ENCODE data around the gene MANEA. TPM values are rescaled to one million over a fixed set of nuclear protein-coding genes. Genes with fewer than 3 reads are reported as not detected.
"Not testable (repeated sequence)": the region's sequence is repeated elsewhere in the genome, so short reads cannot be mapped to it uniquely, and the experiment has no call there.

Gene MANEA
- polyA plus RNA-seq, 1 donor: 18.0 TPM

- 100% methylated on average over 1 of the region's 1 CpG for WGBS (ENCODE audit: insufficient coverage, low lambda C conversion rate)
- no peaks in the 10 kb centered on the region for H3K4me1 ChIP-seq (ENCODE audit: control insufficient read depth, insufficient read depth, low read length)
- no peak for DNase-seq
- no peaks in the 10 kb centered on the region for H3K36me3 ChIP-seq (ENCODE audit: control insufficient read depth, insufficient read depth, low read length)
- H3K4me3 ChIP-seq (ENCODE audit: low read length): no peak overlapping the region
- H3K9me3 ChIP-seq (ENCODE audit: control insufficient read depth, low read depth, low read length): no peaks in the 10 kb centered on the region
- H3K27me3 ChIP-seq (ENCODE audit: control insufficient read depth, insufficient read depth, low read length): no peaks in the 10 kb centered on the region
- H3K27ac ChIP-seq (ENCODE audit: low read length): no peak overlapping the region
Measured at GRCh38 chr6:95547043-95547442, 30.3 kb upstream of the MANEA start.

DNA sequence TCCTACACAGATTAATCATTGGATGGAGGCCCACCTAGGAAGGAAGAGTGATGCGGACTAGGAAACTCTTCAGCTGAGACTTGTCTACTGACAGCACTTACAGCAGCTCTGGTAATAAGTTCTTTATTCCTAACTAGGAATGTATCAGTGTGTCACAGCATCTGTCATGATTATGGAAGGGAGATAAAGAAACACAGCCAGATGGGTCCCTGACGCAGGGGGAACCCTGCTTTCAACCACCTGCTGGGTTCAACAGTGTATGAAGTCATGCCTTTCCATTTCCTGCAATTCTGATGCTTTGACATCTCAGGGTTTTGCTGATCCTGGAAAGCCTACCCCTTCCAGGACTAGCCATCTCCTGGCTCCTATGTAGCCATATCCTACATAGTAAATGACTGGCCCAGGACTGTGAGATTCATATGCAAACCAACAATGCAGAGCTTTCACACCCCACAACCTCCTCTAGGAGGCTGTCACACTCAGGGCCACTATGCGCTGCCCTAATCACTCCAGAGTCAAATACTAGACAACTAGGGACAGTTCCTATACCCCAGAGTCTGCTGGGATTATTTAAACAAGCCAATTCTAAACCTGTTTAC is 29.0 kb upstream of the MANEA start:
- Histone ChIP-seq H3K36me3 (ENCODE audit: control insufficient read depth, insufficient read depth, low read length) (no peaks in the 10 kb centered on the region), H3K9me3 (ENCODE audit: control insufficient read depth, low read depth, low read length) (no peaks in the 10 kb centered on the region), H3K27me3 (ENCODE audit: control insufficient read depth, insufficient read depth, low read length) (no peaks in the 10 kb centered on the region), H3K4me3 (ENCODE audit: low read length) (no peak overlapping the region), H3K4me1 (ENCODE audit: control insufficient read depth, insufficient read depth, low read length) (no peaks in the 10 kb centered on the region), H3K27ac (ENCODE audit: low read length) (no peak overlapping the region)
- WGBS (ENCODE audit: insufficient coverage, low lambda C conversion rate): no CpG with 5 or more reads among the region's 3 CpGs
- no peak for DNase-seq

DNA sequence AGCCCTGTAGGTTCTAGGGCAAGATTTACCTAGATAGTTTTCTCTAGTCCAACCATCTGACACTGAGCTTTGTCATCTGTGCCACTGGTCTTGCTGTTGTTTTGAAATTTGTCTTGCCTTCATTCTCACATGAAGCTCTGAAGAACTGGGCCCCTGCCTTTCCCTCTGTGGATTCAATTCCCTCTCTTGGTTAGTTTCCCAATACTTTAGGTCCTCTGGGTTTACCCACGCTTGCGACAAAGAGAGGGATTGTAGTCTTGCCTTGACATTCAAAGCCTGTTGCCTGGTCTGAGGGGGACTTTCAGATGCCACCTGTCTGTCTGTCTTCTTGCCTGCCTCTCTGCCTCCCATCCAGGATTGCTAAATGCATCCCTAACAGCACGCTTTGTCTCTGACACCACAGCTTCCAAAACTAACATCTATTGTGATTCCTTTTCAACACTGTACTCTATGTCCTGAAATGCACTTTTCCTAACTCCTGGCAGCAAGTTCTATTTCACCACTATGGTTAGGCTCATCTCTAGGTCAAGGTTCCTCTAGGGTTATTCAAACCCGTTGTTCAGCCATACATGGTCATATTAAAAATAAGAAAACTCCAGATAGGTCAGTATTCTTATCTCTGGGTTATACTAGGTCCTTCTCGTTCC is 25.5 kb upstream of the MANEA start:
- Histone ChIP-seq H3K4me1 (ENCODE audit: control insufficient read depth, insufficient read depth, low read length) (no peaks in the 10 kb centered on the region), H3K4me3 (ENCODE audit: low read length) (no peak overlapping the region), H3K36me3 (ENCODE audit: control insufficient read depth, insufficient read depth, low read length) (no peaks in the 10 kb centered on the region), H3K27me3 (ENCODE audit: control insufficient read depth, insufficient read depth, low read length) (no peaks in the 10 kb centered on the region), H3K9me3 (ENCODE audit: control insufficient read depth, low read depth, low read length) (no peaks in the 10 kb centered on the region), H3K27ac (ENCODE audit: low read length) (no peak overlapping the region)
- no CpG with 5 or more reads among the region's 5 CpGs for WGBS (ENCODE audit: insufficient coverage, low lambda C conversion rate)
- DNase-seq: no peak

DNA sequence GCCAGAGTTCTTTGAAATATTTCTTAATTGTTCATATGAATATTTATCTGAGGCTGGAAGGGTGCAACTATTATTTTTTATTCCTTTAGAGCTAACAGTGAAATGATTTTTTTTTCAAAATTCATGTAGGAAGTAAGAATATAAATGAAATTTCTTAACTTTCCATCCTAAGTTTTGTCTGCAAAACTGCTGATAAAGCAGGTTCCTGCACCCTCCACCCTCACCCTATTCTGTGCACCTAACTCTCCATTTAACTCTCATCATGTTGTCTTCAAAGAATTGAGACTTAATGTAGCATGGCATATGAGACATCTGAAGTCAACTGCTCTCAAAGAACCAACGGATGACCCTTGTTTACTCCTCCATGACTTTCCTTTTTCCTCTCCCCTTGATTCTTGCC is 23.5 kb upstream of the MANEA start:
- Histone ChIP-seq H3K4me1 (ENCODE audit: control insufficient read depth, insufficient read depth, low read length) (no peaks in the 10 kb centered on the region), H3K9me3 (ENCODE audit: control insufficient read depth, low read depth, low read length) (no peaks in the 10 kb centered on the region), H3K36me3 (ENCODE audit: control insufficient read depth, insufficient read depth, low read length) (no peaks in the 10 kb centered on the region), H3K27ac (ENCODE audit: low read length) (no peak overlapping the region), H3K27me3 (ENCODE audit: control insufficient read depth, insufficient read depth, low read length) (no peaks in the 10 kb centered on the region), H3K4me3 (ENCODE audit: low read length) (no peak overlapping the region)
- DNase-seq: no peak
- 100% methylated on average over 1 of the region's 1 CpG for WGBS (ENCODE audit: insufficient coverage, low lambda C conversion rate)

DNA sequence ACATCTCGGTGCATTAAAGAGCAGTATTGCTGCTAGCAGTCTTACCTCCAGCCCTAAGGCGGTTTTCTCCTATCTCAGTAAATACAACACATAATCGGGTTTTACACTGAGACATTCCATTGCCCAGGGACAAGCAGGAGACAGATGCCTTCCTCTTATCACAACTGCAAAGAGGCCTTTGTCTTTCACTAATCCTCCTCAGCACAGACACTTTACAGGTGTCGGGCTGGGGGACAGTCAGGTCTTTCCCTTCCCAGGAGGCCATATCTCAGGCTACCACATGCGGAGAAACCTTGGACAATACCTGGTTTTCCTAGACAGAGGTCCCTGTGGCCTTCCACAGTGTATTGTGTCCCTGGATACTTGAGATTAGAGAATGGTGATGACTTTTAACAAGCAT is 16.4 kb upstream of the MANEA start:
- not testable (repeated sequence) for H3K27ac ChIP-seq (ENCODE audit: low read length); H3K4me3 ChIP-seq (ENCODE audit: low read length); H3K36me3 ChIP-seq (ENCODE audit: control insufficient read depth, insufficient read depth, low read length); H3K27me3 ChIP-seq (ENCODE audit: control insufficient read depth, insufficient read depth, low read length); H3K9me3 ChIP-seq (ENCODE audit: control insufficient read depth, low read depth, low read length); H3K4me1 ChIP-seq (ENCODE audit: control insufficient read depth, insufficient read depth, low read length); DNase-seq
- no CpG with 5 or more reads among the region's 5 CpGs for WGBS (ENCODE audit: insufficient coverage, low lambda C conversion rate)

DNA sequence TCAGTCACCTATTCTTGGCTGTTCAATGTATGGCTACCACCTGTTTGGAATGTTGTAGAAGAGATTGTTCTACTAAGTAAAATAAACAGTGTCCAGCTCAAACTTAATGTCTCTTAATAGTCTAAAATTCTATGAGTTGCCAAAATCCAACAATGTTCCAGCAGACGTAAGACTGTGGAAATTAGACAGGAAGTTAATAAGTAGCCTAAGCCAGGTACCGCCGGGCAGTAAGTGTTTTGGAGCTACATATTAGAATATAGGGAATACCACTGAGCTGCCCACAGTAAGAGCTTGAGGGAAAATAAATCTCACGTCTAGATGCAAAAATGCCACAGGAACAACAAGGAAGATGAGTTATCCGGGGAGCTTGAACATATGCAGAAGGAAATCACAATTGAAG is 7.8 kb upstream of the MANEA start:
- Histone ChIP-seq H3K27me3 (ENCODE audit: control insufficient read depth, insufficient read depth, low read length) (no peaks in the 10 kb centered on the region), H3K4me1 (ENCODE audit: control insufficient read depth, insufficient read depth, low read length) (no peaks in the 10 kb centered on the region), H3K9me3 (ENCODE audit: control insufficient read depth, low read depth, low read length) (no peaks in the 10 kb centered on the region), H3K4me3 (ENCODE audit: low read length) (no peak overlapping the region), H3K36me3 (ENCODE audit: control insufficient read depth, insufficient read depth, low read length) (no peaks in the 10 kb centered on the region), H3K27ac (ENCODE audit: low read length) (no peak overlapping the region)
- 98% methylated on average over 5 of the region's 5 CpGs for WGBS (ENCODE audit: insufficient coverage, low lambda C conversion rate)
- no peak for DNase-seq

DNA sequence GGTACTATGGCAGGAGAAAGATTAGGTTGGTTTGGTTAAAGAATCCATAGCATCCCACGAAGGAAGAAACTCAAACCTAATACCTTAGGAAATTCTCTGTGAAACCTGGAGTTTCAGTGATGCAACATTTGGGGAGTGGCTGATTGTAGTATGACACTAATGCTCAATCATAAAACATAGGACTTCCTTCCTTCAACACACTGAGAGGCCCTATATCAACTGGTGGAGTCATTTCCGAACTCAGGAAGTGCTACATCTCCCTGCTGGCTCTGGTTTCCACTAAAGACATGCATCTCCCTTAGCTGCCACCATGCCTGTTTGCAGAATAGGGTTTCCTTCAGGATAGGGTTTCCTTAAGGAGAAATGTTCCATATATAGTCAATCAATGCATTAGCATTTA is 5.2 kb upstream of the MANEA start:
- WGBS (ENCODE audit: insufficient coverage, low lambda C conversion rate): no CpG with 5 or more reads among the region's 2 CpGs
- DNase-seq: peak; percentile 34 to 65

GRCh38 chr6:95574811-95575210 is 2.5 kb upstream of the MANEA start:
- DNase-seq: peak; percentile 12 to 53
- no peaks in the 10 kb centered on the region for H3K36me3 ChIP-seq (ENCODE audit: control insufficient read depth, insufficient read depth, low read length)
- no peak overlapping the region for H3K27ac ChIP-seq (ENCODE audit: low read length)
- H3K4me1 ChIP-seq (ENCODE audit: control insufficient read depth, insufficient read depth, low read length): peaks cover 4% of the 10 kb centered on the region
- H3K4me3 ChIP-seq (ENCODE audit: low read length): no peak overlapping the region
- H3K9me3 ChIP-seq (ENCODE audit: control insufficient read depth, low read depth, low read length): no peaks in the 10 kb centered on the region
- no peaks in the 10 kb centered on the region for H3K27me3 ChIP-seq (ENCODE audit: control insufficient read depth, insufficient read depth, low read length)

More for the DNA sequence above, 5.2 kb upstream of the MANEA start:
- Histone ChIP-seq H3K27ac (ENCODE audit: low read length) (no peak overlapping the region), H3K36me3 (ENCODE audit: control insufficient read depth, insufficient read depth, low read length) (no peaks in the 10 kb centered on the region), H3K9me3 (ENCODE audit: control insufficient read depth, low read depth, low read length) (no peaks in the 10 kb centered on the region), H3K27me3 (ENCODE audit: control insufficient read depth, insufficient read depth, low read length) (no peaks in the 10 kb centered on the region), H3K4me1 (ENCODE audit: control insufficient read depth, insufficient read depth, low read length) (no peaks in the 10 kb centered on the region), H3K4me3 (ENCODE audit: low read length) (no peak overlapping the region)

DNA sequence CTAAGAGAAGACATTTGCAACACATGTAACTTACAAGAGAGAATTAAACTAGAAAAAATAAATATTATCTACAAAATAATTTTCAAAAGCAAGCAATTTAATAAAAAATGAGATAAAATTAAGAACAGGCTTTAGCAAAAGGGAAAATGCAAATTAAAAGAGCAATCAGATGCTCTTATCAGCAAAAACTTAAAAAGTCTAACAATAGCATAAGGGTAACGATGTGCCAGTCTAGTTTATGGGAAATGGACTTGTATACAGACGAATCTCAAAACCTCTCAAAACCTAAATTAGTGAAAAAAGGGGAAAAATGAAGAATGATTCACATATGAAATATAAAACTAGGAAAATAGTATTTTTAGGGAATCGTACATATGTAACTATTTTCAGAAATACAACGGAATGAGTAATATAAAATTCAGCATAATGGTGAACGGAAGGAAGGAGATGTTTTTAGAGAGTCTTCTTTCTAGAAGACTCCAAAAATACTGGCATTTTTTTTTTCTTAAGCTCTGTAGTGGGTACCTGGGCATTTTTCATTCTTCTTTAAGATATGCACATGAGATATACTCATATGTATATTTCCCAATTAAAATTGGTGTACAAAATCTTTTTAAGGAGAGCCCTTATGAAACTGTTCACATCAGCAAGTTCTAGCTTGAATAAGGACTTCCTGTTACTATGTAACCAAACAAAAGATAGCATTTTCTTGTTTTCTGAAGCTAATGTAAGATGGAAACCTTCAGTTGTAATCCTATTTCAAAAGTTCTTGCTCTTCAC is 927 bp upstream of the MANEA start:
- Histone ChIP-seq H3K4me3 (ENCODE audit: low read length) (peak overlapping the region; percentile 95), H3K27ac (ENCODE audit: low read length) (peak overlapping the region; percentile 99), H3K9me3 (ENCODE audit: control insufficient read depth, low read depth, low read length) (no peaks in the 10 kb centered on the region), H3K4me1 (ENCODE audit: control insufficient read depth, insufficient read depth, low read length) (peaks cover 4% of the 10 kb centered on the region), H3K27me3 (ENCODE audit: control insufficient read depth, insufficient read depth, low read length) (no peaks in the 10 kb centered on the region), H3K36me3 (ENCODE audit: control insufficient read depth, insufficient read depth, low read length) (no peaks in the 10 kb centered on the region)
- WGBS (ENCODE audit: insufficient coverage, low lambda C conversion rate): 10% methylated on average over 3 of the region's 5 CpGs
- DNase-seq: peak in 1 of 2 donors; percentile 55

DNA sequence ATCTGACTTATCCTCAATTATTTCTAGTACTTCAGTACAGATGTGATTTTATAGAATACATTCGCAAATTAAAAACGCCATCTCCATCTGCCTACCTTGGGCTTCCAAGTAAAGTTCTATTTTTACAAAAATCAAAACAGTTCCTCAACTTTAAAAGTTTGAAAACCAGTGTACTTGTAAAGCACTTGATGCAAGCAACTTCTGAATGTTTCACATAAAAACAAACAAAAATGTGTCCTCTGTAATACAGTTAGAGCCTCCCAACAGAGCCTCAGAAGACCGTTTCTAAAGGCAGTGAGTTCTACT is 384 bp upstream of the MANEA start:
- DNase-seq: no peak
- no peaks in the 10 kb centered on the region for H3K36me3 ChIP-seq (ENCODE audit: control insufficient read depth, insufficient read depth, low read length)
- H3K4me3 ChIP-seq (ENCODE audit: low read length): peak overlapping the region; percentile 95
- peak overlapping the region; percentile 99 for H3K27ac ChIP-seq (ENCODE audit: low read length)
- H3K27me3 ChIP-seq (ENCODE audit: control insufficient read depth, insufficient read depth, low read length): no peaks in the 10 kb centered on the region
- 20% methylated on average over 1 of the region's 3 CpGs for WGBS (ENCODE audit: insufficient coverage, low lambda C conversion rate)
- no peaks in the 10 kb centered on the region for H3K9me3 ChIP-seq (ENCODE audit: control insufficient read depth, low read depth, low read length)
- peaks cover 4% of the 10 kb centered on the region for H3K4me1 ChIP-seq (ENCODE audit: control insufficient read depth, insufficient read depth, low read length)

- Histone ChIP-seq H3K27ac (ENCODE audit: low read length) (peak overlapping the region; percentile 99), H3K4me1 (ENCODE audit: control insufficient read depth, insufficient read depth, low read length) (peaks cover 4% of the 10 kb centered on the region), H3K27me3 (ENCODE audit: control insufficient read depth, insufficient read depth, low read length) (no peaks in the 10 kb centered on the region), H3K4me3 (ENCODE audit: low read length) (peak overlapping the region; percentile 95), H3K36me3 (ENCODE audit: control insufficient read depth, insufficient read depth, low read length) (no peaks in the 10 kb centered on the region), H3K9me3 (ENCODE audit: control insufficient read depth, low read depth, low read length) (peaks cover 1% of the 10 kb centered on the region)
- no peak for DNase-seq
- WGBS (ENCODE audit: insufficient coverage, low lambda C conversion rate): no CpG with 5 or more reads among the region's 10 CpGs
Measured at GRCh38 chr6:95578106-95578410, 723 bp downstream of the MANEA start.

All from large intestine (tissue), 3 donors.